ENCODE results near the gene PSORS1C1.

GRCh38 chr6:31168606-31169005 lies 54.0 kb downstream of the PSORS1C1 start:
- TF ChIP-seq, protein P1, sequence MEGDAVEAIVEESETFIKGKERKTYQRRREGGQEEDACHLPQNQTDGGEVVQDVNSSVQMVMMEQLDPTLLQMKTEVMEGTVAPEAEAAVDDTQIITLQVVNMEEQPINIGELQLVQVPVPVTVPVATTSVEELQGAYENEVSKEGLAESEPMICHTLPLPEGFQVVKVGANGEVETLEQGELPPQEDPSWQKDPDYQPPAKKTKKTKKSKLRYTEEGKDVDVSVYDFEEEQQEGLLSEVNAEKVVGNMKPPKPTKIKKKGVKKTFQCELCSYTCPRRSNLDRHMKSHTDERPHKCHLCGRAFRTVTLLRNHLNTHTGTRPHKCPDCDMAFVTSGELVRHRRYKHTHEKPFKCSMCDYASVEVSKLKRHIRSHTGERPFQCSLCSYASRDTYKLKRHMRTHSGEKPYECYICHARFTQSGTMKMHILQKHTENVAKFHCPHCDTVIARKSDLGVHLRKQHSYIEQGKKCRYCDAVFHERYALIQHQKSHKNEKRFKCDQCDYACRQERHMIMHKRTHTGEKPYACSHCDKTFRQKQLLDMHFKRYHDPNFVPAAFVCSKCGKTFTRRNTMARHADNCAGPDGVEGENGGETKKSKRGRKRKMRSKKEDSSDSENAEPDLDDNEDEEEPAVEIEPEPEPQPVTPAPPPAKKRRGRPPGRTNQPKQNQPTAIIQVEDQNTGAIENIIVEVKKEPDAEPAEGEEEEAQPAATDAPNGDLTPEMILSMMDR (IDR thresholded peaks at IDR 0.05; ENCODE audit: low read depth, low read length, poor library complexity, severe bottlenecking) = no peak
- TF ChIP-seq EZH2phosphoT487 (IDR thresholded peaks at IDR 0.05; ENCODE audit: borderline replicate concordance, low read length) = no peak
